ENCODE measurements around the gene MRPL27.

MRPL27 gene

DNA sequence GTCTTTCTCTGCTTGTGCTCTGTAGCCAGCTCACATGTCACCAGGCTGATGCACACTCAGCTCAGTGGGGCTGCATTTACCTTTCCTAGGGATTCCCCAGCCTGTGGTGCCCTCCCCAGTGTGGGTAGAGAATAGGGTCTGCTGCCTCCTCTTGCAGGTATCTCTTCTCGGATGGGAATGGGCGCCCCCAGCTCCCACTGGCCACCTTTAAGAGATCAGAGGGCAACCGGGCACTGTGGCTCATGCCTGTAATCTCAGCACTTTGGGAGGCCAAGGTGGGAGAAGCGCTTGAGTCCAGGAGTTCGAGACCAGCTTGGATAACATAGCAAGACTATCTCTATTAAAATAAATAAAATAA, 23.8 kb downstream of the MRPL27 start:
- TF ChIP-seq, protein P1, sequence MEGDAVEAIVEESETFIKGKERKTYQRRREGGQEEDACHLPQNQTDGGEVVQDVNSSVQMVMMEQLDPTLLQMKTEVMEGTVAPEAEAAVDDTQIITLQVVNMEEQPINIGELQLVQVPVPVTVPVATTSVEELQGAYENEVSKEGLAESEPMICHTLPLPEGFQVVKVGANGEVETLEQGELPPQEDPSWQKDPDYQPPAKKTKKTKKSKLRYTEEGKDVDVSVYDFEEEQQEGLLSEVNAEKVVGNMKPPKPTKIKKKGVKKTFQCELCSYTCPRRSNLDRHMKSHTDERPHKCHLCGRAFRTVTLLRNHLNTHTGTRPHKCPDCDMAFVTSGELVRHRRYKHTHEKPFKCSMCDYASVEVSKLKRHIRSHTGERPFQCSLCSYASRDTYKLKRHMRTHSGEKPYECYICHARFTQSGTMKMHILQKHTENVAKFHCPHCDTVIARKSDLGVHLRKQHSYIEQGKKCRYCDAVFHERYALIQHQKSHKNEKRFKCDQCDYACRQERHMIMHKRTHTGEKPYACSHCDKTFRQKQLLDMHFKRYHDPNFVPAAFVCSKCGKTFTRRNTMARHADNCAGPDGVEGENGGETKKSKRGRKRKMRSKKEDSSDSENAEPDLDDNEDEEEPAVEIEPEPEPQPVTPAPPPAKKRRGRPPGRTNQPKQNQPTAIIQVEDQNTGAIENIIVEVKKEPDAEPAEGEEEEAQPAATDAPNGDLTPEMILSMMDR (IDR thresholded peaks at IDR 0.05): no peak
- peak in 1 of 2 donors; percentile 46 for DNase-seq
- Histone ChIP-seq H3K27ac (no peak overlapping the region), H3K36me3 (peaks cover 0 to 11% (median 9%) of the 10 kb centered on the region in 3 donors), H3K9me3 (no peaks in the 10 kb centered on the region), H3K27me3 (no peaks in the 10 kb centered on the region), H3K4me1 (peaks cover 0 to 44% (median 31%) of the 10 kb centered on the region in 4 donors), H3K4me3 (no peak overlapping the region)
- intact Hi-C loops (cut with DNase I; ENCODE audit: low total_unique reads): no loop called here

DNA sequence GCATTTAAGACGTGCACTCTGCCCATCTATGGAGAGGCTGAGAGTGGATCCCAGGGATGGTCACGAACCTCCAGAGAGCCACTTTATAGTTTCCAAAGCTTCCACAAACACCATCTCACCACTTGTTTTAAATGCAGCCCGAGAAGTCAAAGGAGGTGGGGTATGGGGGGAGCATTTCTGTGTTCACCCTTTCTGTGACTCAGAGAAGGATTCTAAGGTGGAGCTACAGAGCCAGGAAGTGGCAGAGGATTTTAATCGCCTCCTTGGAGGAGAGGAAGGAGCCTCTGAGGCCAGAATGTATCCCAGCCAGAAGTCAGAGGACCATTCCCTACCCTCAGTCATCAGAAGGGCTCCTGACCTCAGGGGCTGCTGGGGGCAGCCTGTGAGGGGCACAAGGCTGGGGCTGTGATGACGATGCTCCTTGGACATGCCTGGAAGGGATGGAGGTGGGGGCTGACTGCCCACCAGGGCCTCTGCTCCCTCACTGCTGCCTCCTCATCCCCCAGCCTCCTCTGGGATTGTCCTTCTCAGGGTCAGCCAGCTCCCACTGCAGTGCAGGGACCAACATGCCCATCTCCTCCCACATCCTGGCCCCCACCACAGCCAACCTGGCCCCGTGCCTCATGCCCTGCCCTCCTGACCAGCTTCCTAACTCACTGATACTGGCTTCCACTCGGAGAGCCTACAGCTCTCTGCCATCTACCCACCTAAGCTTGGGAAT, 24.3 kb downstream of the MRPL27 start:
- no peaks in the 10 kb centered on the region for H3K27me3 ChIP-seq
- TF ChIP-seq, protein P1 (IDR thresholded peaks at IDR 0.05): no peak
- no peak for DNase-seq
- H3K4me3 ChIP-seq: no peak overlapping the region
- H3K36me3 ChIP-seq: peaks cover 0 to 5% (median 4%) of the 10 kb centered on the region in 3 donors
- H3K9me3 ChIP-seq: no peaks in the 10 kb centered on the region
- no peak overlapping the region for H3K27ac ChIP-seq
- intact Hi-C loops (cut with DNase I; ENCODE audit: low total_unique reads): no loop called here
- peaks cover 0 to 44% (median 31%) of the 10 kb centered on the region in 4 donors for H3K4me1 ChIP-seq

DNA sequence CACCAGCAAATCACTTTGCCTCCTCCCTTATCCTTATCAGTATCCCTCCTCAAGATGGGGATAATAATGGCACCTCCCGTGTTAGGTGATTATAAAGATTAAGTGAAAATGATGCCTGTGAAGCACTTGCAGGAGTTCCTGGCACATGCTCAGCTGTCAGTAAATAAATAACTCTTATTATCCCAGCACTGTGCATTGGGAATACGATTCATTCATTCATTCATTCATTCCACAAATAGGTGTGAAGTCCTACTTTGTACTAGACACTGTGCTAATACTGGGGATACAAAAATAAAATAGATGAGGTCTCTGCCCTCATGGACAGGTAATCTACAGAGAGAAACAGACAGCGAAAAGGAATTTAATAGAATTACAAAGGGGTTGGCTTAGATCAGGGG, 25.1 kb downstream of the MRPL27 start:
- Histone ChIP-seq H3K4me1 (peaks cover 0 to 44% (median 31%) of the 10 kb centered on the region in 4 donors), H3K27me3 (no peaks in the 10 kb centered on the region), H3K27ac (peak overlapping the region in 1 of 2 donors; percentile 69), H3K4me3 (peak overlapping the region in 1 of 2 donors; percentile 92), H3K36me3 (no peaks in the 10 kb centered on the region), H3K9me3 (no peaks in the 10 kb centered on the region)
- intact Hi-C loops (cut with DNase I; ENCODE audit: low total_unique reads): no loop called here
- DNase-seq: no peak
- TF ChIP-seq, protein P1 (IDR thresholded peaks at IDR 0.05): no peak

DNA sequence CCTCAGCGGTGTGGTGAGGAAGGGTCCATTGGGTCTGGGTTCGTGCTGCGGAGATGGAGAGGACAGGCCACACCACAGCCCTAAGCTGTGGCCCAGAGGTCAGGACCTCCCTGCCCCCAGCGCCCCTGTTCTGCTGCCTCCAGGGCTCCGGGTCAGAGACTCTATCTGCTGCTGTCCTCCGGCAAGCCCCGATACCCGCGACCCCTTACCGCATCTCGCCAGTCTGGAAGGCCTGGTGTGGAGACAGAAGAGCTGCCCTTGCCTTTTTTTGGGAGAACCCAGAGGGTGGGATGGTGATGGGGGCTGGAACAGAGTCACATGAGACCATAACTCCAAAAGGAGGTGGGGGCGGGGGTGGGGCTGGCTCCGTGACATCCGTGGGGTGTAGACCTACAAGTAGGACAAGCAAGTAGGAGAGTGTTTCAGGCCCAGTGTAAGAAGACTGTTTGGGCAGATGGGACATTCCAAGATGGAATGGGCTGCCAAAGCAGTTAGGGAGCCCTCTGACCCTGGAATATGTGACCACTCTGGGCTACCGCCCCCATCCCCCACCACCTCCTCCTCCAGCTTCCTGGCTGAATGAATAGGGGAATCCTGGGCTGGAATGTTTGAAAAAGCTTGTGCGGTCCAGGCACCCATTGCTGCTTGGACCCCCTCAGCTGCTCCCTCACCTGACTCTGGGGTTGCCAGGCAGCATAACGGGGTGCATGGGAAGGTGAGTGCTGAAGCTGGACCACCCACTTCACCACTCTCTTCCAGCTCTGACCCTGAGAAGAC, 25.7 kb downstream of the MRPL27 start:
- H3K4me1 ChIP-seq: peaks cover 0 to 44% (median 31%) of the 10 kb centered on the region in 4 donors
- peak overlapping the region; percentile 78 to 92 for H3K4me3 ChIP-seq
- TF ChIP-seq, protein P1 (IDR thresholded peaks at IDR 0.05): no peak
- H3K9me3 ChIP-seq: no peaks in the 10 kb centered on the region
- peak overlapping the region; percentile 54 to 69 for H3K27ac ChIP-seq
- intact Hi-C loops (cut with DNase I; ENCODE audit: low total_unique reads): no loop called here
- no peaks in the 10 kb centered on the region for H3K36me3 ChIP-seq
- DNase-seq: peak in 1 of 2 donors; percentile 51
- H3K27me3 ChIP-seq: no peaks in the 10 kb centered on the region

DNA sequence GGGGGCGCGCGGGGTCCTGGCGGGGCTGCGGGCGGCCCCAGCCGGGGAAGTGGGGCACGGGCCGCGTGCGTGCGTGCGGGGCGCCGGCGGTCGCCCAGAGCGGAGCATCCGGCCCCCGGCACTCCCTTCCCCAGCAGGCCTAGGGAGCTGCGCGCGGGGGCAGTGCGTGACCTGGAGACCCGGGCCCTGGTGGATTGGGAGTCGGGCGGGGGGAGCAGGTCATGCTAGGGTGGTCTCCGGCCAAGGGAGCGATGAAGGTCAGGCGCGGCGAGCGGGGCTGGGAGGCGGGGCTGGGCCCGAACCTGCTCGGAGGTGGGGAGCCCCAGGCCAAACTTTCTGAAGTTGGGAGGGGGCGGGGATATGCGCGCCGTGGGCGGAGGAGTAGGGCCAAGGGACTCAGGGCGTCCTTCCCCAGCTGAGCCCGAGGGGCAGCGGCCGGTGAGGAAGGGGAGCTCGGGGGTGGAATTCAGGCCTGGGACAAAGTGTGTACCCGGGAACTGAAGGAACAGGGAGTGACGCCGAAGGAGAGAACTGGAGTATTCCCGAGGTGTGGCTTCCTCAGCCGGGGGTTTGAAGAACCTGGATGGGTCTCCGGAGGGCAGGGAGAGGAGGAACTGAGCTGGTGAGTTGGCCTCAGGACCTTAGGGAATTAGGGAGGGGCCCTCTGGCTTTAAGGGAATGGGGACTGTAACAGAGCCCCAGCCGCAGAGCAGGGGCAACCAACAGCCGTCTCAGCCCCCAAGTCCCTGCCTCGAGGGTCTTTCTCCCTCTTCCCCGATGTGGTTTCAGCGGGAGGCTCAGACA, 26.5 kb downstream of the MRPL27 start:
- Histone ChIP-seq H3K27me3 (no peaks in the 10 kb centered on the region), H3K36me3 (no peaks in the 10 kb centered on the region), H3K4me1 (peaks cover 0 to 39% (median 31%) of the 10 kb centered on the region in 4 donors), H3K9me3 (no peaks in the 10 kb centered on the region), H3K4me3 (peak overlapping the region; percentile 78 to 92), H3K27ac (peak overlapping the region; percentile 54 to 69)
- peak in 1 of 2 donors; percentile 74 for DNase-seq
- TF ChIP-seq, protein P1 (IDR thresholded peaks at IDR 0.05): no peak
- intact Hi-C loops (cut with DNase I; ENCODE audit: low total_unique reads): no loop called here

All from tibial artery (tissue), 4 donors.